ENCODE results near the gene NFIL3. TPM values are rescaled to one million over a fixed set of nuclear protein-coding genes. Genes with fewer than 3 reads are reported as not detected.
"Not testable (repeated sequence)": the region's sequence is repeated elsewhere in the genome, so short reads cannot be mapped to it uniquely, and the experiment has no call there.

The NFIL3 gene
- total RNA-seq, 3 donors from 2014 or later: 47.8 to 64.3 (median 61.2) TPM

GRCh38 chr9:91393826-91394225 lies 29.8 kb downstream of the NFIL3 start:
- H3K4me1 Mint-ChIP-seq (ENCODE audit: low read depth): peaks cover 13% of the 10 kb centered on the region
- DNase-seq (no peak), ATAC-seq (no peak)
- H3K36me3 Mint-ChIP-seq (ENCODE audit: insufficient read depth): no peaks in the 10 kb centered on the region
- no peaks in the 10 kb centered on the region for H3K27me3 Mint-ChIP-seq (ENCODE audit: low read depth)
- H3K9me3 Mint-ChIP-seq: no peaks in the 10 kb centered on the region
- no peak overlapping the region for H3K4me3 Mint-ChIP-seq

- no peaks in the 10 kb centered on the region for H3K27me3 Mint-ChIP-seq (ENCODE audit: low read depth)
- DNase-seq (no peak), ATAC-seq (no peak)
- H3K4me3 Mint-ChIP-seq: no peak overlapping the region
- no peaks in the 10 kb centered on the region for H3K9me3 Mint-ChIP-seq
- H3K4me1 Mint-ChIP-seq (ENCODE audit: low read depth): peaks cover 13% of the 10 kb centered on the region
- no peaks in the 10 kb centered on the region for H3K36me3 Mint-ChIP-seq (ENCODE audit: insufficient read depth)
Measured at GRCh38 chr9:91392435-91392834, 31.2 kb downstream of the NFIL3 start.

GRCh38 chr9:91391818-91392217 lies 31.8 kb downstream of the NFIL3 start:
- H3K4me1 Mint-ChIP-seq (ENCODE audit: low read depth): peaks cover 13% of the 10 kb centered on the region
- H3K4me3 Mint-ChIP-seq: no peak overlapping the region
- H3K36me3 Mint-ChIP-seq (ENCODE audit: insufficient read depth): no peaks in the 10 kb centered on the region
- H3K27me3 Mint-ChIP-seq (ENCODE audit: low read depth): no peaks in the 10 kb centered on the region
- no peaks in the 10 kb centered on the region for H3K9me3 Mint-ChIP-seq
- ATAC-seq (no peak), DNase-seq (no peak)

- no peaks in the 10 kb centered on the region for H3K36me3 Mint-ChIP-seq (ENCODE audit: insufficient read depth)
- peaks cover 13% of the 10 kb centered on the region for H3K4me1 Mint-ChIP-seq (ENCODE audit: low read depth)
- H3K4me3 Mint-ChIP-seq: no peak overlapping the region
- ATAC-seq (no peak), DNase-seq (no peak)
- no peaks in the 10 kb centered on the region for H3K27me3 Mint-ChIP-seq (ENCODE audit: low read depth)
- H3K9me3 Mint-ChIP-seq: no peaks in the 10 kb centered on the region
Measured at GRCh38 chr9:91391412-91391811, 32.2 kb downstream of the NFIL3 start.

- not testable (repeated sequence) for H3K36me3 Mint-ChIP-seq (ENCODE audit: insufficient read depth); H3K9me3 Mint-ChIP-seq; H3K4me3 Mint-ChIP-seq; ATAC-seq; H3K27me3 Mint-ChIP-seq (ENCODE audit: low read depth); DNase-seq; H3K4me1 Mint-ChIP-seq (ENCODE audit: low read depth)
Measured at GRCh38 chr9:91389686-91390085, 33.9 kb downstream of the NFIL3 start.

- H3K27me3 Mint-ChIP-seq (ENCODE audit: low read depth): peaks cover 3% of the 10 kb centered on the region
- DNase-seq (no peak), ATAC-seq (no peak)
- H3K4me3 Mint-ChIP-seq: no peak overlapping the region
- no peaks in the 10 kb centered on the region for H3K9me3 Mint-ChIP-seq
- H3K4me1 Mint-ChIP-seq (ENCODE audit: low read depth): no peaks in the 10 kb centered on the region
- no peaks in the 10 kb centered on the region for H3K36me3 Mint-ChIP-seq (ENCODE audit: insufficient read depth)
Measured at GRCh38 chr9:91386765-91387164, 36.9 kb downstream of the NFIL3 start.

GRCh38 chr9:91384954-91385353 lies 38.7 kb downstream of the NFIL3 start:
- no peaks in the 10 kb centered on the region for H3K9me3 Mint-ChIP-seq
- peaks cover 8% of the 10 kb centered on the region for H3K27me3 Mint-ChIP-seq (ENCODE audit: low read depth)
- no peaks in the 10 kb centered on the region for H3K36me3 Mint-ChIP-seq (ENCODE audit: insufficient read depth)
- no peak for ATAC-seq
- H3K4me3 Mint-ChIP-seq: no peak overlapping the region
- H3K4me1 Mint-ChIP-seq (ENCODE audit: low read depth): no peaks in the 10 kb centered on the region
- no peak for DNase-seq

- Mint-ChIP-seq H3K27me3 (ENCODE audit: low read depth) (peaks cover 9% of the 10 kb centered on the region), H3K4me3 (no peak overlapping the region), H3K4me1 (ENCODE audit: low read depth) (no peaks in the 10 kb centered on the region), H3K36me3 (ENCODE audit: insufficient read depth) (no peaks in the 10 kb centered on the region), H3K9me3 (no peaks in the 10 kb centered on the region)
- DNase-seq (no peak), ATAC-seq (no peak)
Measured at GRCh38 chr9:91383577-91383976, 40.1 kb downstream of the NFIL3 start.

GRCh38 chr9:91382298-91382697 lies 41.3 kb downstream of the NFIL3 start:
- Mint-ChIP-seq H3K4me1 (ENCODE audit: low read depth) (no peaks in the 10 kb centered on the region), H3K4me3 (no peak overlapping the region), H3K27me3 (ENCODE audit: low read depth) (peaks cover 9% of the 10 kb centered on the region), H3K9me3 (peaks cover 5% of the 10 kb centered on the region), H3K36me3 (ENCODE audit: insufficient read depth) (no peaks in the 10 kb centered on the region)
- no peak for ATAC-seq
- no peak for DNase-seq

- peaks cover 5% of the 10 kb centered on the region for H3K9me3 Mint-ChIP-seq
- no peak for DNase-seq
- H3K36me3 Mint-ChIP-seq (ENCODE audit: insufficient read depth): no peaks in the 10 kb centered on the region
- peaks cover 3% of the 10 kb centered on the region for H3K4me1 Mint-ChIP-seq (ENCODE audit: low read depth)
- H3K4me3 Mint-ChIP-seq: no peak overlapping the region
- ATAC-seq: no peak
- peaks cover 9% of the 10 kb centered on the region for H3K27me3 Mint-ChIP-seq (ENCODE audit: low read depth)
Measured at GRCh38 chr9:91379426-91379825, 44.2 kb downstream of the NFIL3 start.

GRCh38 chr9:91378695-91379127 lies 44.9 kb downstream of the NFIL3 start:
- H3K4me3 Mint-ChIP-seq: no peak overlapping the region
- H3K27me3 Mint-ChIP-seq (ENCODE audit: low read depth): peaks cover 9% of the 10 kb centered on the region
- DNase-seq (no peak), ATAC-seq (no peak)
- H3K9me3 Mint-ChIP-seq: peaks cover 5% of the 10 kb centered on the region
- no peaks in the 10 kb centered on the region for H3K36me3 Mint-ChIP-seq (ENCODE audit: insufficient read depth)
- H3K4me1 Mint-ChIP-seq (ENCODE audit: low read depth): peaks cover 3% of the 10 kb centered on the region

- H3K4me3 Mint-ChIP-seq; H3K9me3 Mint-ChIP-seq; DNase-seq; H3K36me3 Mint-ChIP-seq (ENCODE audit: insufficient read depth); ATAC-seq; H3K4me1 Mint-ChIP-seq (ENCODE audit: low read depth); H3K27me3 Mint-ChIP-seq (ENCODE audit: low read depth): not testable (repeated sequence)
Measured at GRCh38 chr9:91378054-91378453, 45.6 kb downstream of the NFIL3 start.

- H3K36me3 Mint-ChIP-seq (ENCODE audit: insufficient read depth): no peaks in the 10 kb centered on the region
- no peak for DNase-seq
- peaks cover 4% of the 10 kb centered on the region for H3K27me3 Mint-ChIP-seq (ENCODE audit: low read depth)
- H3K9me3 Mint-ChIP-seq: peaks cover 5% of the 10 kb centered on the region
- H3K4me1 Mint-ChIP-seq (ENCODE audit: low read depth): peaks cover 3% of the 10 kb centered on the region
- no peak for ATAC-seq
- no peak overlapping the region for H3K4me3 Mint-ChIP-seq
Measured at GRCh38 chr9:91376239-91376638, 47.4 kb downstream of the NFIL3 start.

- H3K9me3 Mint-ChIP-seq: peaks cover 5% of the 10 kb centered on the region
Measured at GRCh38 chr9:91374939-91375338, 48.7 kb downstream of the NFIL3 start.

GRCh38 chr9:91371894-91372293 lies 51.7 kb downstream of the NFIL3 start:
- no peaks in the 10 kb centered on the region for H3K36me3 Mint-ChIP-seq (ENCODE audit: insufficient read depth)
- ATAC-seq (no peak), DNase-seq (no peak)
- no peaks in the 10 kb centered on the region for H3K9me3 Mint-ChIP-seq
- H3K4me3 Mint-ChIP-seq: no peak overlapping the region
- H3K4me1 Mint-ChIP-seq (ENCODE audit: low read depth): peaks cover 3% of the 10 kb centered on the region
- peaks cover 4% of the 10 kb centered on the region for H3K27me3 Mint-ChIP-seq (ENCODE audit: low read depth)

More at GRCh38 chr9:91374939-91375338, 48.7 kb downstream of the NFIL3 start:
- Mint-ChIP-seq H3K4me3 (no peak overlapping the region), H3K27me3 (ENCODE audit: low read depth) (peaks cover under 1% of the 10 kb centered on the region), H3K36me3 (ENCODE audit: insufficient read depth) (no peaks in the 10 kb centered on the region), H3K4me1 (ENCODE audit: low read depth) (peaks cover 3% of the 10 kb centered on the region)
- no peak for ATAC-seq
- no peak for DNase-seq

- H3K27me3 Mint-ChIP-seq (ENCODE audit: low read depth); H3K36me3 Mint-ChIP-seq (ENCODE audit: insufficient read depth); ATAC-seq; H3K9me3 Mint-ChIP-seq; H3K4me3 Mint-ChIP-seq; H3K4me1 Mint-ChIP-seq (ENCODE audit: low read depth); DNase-seq: not testable (repeated sequence)
Measured at GRCh38 chr9:91370006-91370405, 53.6 kb downstream of the NFIL3 start.
